ENCODE measurements around the gene HERC4.

HERC4 gene

DNA sequence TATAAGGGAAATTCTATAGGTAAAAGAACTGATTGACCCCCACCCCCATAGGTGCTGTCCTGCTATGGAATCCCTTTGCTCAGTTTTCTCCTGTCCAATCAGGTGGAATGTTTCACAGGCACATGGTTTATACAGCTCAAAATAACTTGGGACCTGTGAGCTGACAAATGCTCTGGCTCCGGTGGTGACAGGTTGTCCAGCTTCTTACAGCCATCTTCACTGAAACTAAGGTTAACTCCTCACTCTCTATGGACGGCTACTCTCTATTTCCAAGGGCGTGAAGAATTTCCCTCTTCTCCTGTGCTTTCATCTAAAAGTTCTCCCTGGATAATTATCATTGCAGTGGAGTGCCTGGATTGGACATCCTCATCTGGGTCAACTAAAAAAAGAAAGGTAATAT is 34.2 kb upstream of the HERC4 start, which contains the start of gene MYPN:
TSS of gene MYPN (plus strand) at position 158 of the 400 bp plus-strand sequence. CDS start 11,951 bp downstream, outside the sequence.
- no peak for FAIRE-seq
- no peak for TF ChIP-seq POLR2A (IDR thresholded peaks at IDR 0.05; ENCODE audit: low read depth, low read length)
- no peak for TF ChIP-seq TAF1 (IDR thresholded peaks at IDR 0.05; ENCODE audit: low read depth, low read length)
- TF ChIP-seq POU2F2 (IDR thresholded peaks at IDR 0.05; ENCODE audit: low read depth, low read length), result no peak
- TF ChIP-seq PAX5 (IDR thresholded peaks at IDR 0.05; ENCODE audit: insufficient read depth, low read length, severe bottlenecking), result no peak
- no peak for TF ChIP-seq SPI1 (IDR thresholded peaks at IDR 0.05; ENCODE audit: low read depth, low read length)
- TF ChIP-seq POLR2AphosphoS5 (IDR thresholded peaks at IDR 0.05; ENCODE audit: low read depth, low read length), result no peak
- no peak for DNase-seq (ENCODE audit: insufficient read length, low spot score)

DNA sequence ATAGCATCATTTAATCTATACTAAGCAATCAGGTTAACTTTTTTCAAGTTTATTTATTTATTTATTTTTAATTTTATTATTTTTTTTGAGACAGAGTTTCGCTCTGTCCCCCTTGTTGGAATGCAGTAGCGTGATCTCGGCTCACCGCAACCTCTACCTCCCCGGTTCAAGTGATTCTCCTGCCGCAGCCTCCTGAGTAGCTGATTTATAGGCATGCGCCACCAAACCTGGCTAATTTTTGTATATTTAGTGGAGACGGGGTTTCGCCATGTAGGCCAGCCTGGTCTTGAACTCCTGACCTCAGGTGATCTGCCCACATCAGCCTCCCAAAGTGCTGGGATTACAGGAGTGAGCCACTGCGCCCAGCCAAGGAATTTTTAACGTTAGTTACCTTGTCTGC is 33.6 kb upstream of the HERC4 start:
- TF ChIP-seq TAF1 (IDR thresholded peaks at IDR 0.05; ENCODE audit: low read depth, low read length) (no peak), POLR2A (IDR thresholded peaks at IDR 0.05; ENCODE audit: low read depth, low read length) (no peak), PAX5 (IDR thresholded peaks at IDR 0.05; ENCODE audit: insufficient read depth, low read length, severe bottlenecking) (no peak), POU2F2 (IDR thresholded peaks at IDR 0.05; ENCODE audit: low read depth, low read length) (no peak), POLR2AphosphoS5 (IDR thresholded peaks at IDR 0.05; ENCODE audit: low read depth, low read length) (no peak), SPI1 (IDR thresholded peaks at IDR 0.05; ENCODE audit: low read depth, low read length) (no peak)
- no peak for DNase-seq (ENCODE audit: insufficient read length, low spot score)
- FAIRE-seq, result no peak

DNA sequence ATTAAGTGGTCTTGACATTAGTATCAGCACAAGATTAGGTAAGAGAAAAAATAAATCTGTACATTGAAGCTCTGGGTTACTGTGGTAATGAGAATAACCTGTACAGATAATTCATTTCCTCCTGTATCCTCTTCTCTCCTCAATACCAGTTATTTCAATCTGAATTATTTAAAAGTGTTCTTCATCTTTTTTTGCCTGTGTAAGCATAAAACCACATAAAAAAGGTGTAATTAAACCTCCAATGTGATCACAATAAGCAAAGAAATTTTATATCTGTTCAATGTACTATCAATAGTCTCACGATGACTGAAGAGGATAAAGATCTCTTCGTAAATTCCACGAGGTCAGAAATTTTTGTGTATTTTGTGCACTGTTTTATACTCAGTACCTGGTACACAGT is 33.0 kb upstream of the HERC4 start:
- TF ChIP-seq POLR2AphosphoS5 (IDR thresholded peaks at IDR 0.05; ENCODE audit: low read depth, low read length) (no peak), TAF1 (IDR thresholded peaks at IDR 0.05; ENCODE audit: low read depth, low read length) (no peak), PAX5 (IDR thresholded peaks at IDR 0.05; ENCODE audit: insufficient read depth, low read length, severe bottlenecking) (no peak), POU2F2 (IDR thresholded peaks at IDR 0.05; ENCODE audit: low read depth, low read length) (no peak)
- FAIRE-seq (no peak), DNase-seq (ENCODE audit: insufficient read length, low spot score) (no peak)

DNA sequence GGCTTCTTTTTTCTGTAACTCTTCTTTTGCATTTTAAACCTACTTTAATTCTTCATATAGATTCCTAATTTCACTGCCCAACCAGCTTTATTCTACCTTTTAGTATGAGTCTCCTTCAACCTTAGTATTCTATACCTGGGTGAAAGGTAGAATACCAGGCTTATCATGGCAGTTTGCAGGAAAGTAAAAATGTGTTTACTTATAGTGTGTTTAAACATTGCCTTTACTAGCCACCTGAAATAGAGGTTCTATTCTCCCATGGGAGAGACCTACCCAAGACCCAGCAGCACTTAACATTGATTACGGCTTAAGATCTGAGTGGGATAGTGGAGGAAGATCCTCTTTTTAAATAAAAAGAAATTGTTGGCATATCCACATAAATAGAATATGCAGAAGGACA is 32.6 kb upstream of the HERC4 start:
- no peak for TF ChIP-seq POLR2AphosphoS5 (IDR thresholded peaks at IDR 0.05; ENCODE audit: low read depth, low read length)
- TF ChIP-seq POU2F2 (IDR thresholded peaks at IDR 0.05; ENCODE audit: low read depth, low read length), result no peak
- no peak for TF ChIP-seq SPI1 (IDR thresholded peaks at IDR 0.05; ENCODE audit: low read depth, low read length)
- TF ChIP-seq TAF1 (IDR thresholded peaks at IDR 0.05; ENCODE audit: low read depth, low read length), result no peak
- TF ChIP-seq PAX5 (IDR thresholded peaks at IDR 0.05; ENCODE audit: insufficient read depth, low read length, severe bottlenecking), result no peak
- no peak for TF ChIP-seq POLR2A (IDR thresholded peaks at IDR 0.05; ENCODE audit: low read depth, low read length)
- FAIRE-seq (no peak), DNase-seq (ENCODE audit: insufficient read length, low spot score) (no peak)

DNA sequence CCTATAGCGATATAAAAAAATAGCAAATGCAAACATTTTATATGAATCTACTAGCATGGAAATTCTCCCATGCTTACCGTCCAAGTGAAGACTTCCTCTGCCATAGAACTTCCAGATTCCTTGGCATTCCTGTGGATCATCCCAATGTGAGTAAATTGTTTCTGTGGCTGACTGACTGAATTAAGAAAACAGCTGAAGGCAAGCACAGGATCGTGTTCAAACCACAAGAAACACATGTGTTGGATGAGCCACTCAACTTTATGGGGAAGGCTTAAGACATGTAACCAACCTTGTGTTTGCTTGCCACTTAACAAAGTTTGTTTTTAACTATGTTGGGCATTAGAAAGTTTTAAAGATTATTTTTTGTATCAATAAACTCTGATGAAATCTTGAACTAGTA is 31.6 kb upstream of the HERC4 start:
- DNase-seq (ENCODE audit: insufficient read length, low spot score), result no peak
- FAIRE-seq, result peak; percentile 13
- TF ChIP-seq TAF1 (IDR thresholded peaks at IDR 0.05; ENCODE audit: low read depth, low read length), result no peak
- no peak for TF ChIP-seq POLR2AphosphoS5 (IDR thresholded peaks at IDR 0.05; ENCODE audit: low read depth, low read length)
- no peak for TF ChIP-seq POU2F2 (IDR thresholded peaks at IDR 0.05; ENCODE audit: low read depth, low read length)
- TF ChIP-seq PAX5 (IDR thresholded peaks at IDR 0.05; ENCODE audit: insufficient read depth, low read length, severe bottlenecking), result no peak
- no peak for TF ChIP-seq POLR2A (IDR thresholded peaks at IDR 0.05; ENCODE audit: low read depth, low read length)
- no peak for TF ChIP-seq SPI1 (IDR thresholded peaks at IDR 0.05; ENCODE audit: low read depth, low read length)

- no peak for TF ChIP-seq POLR2AphosphoS5 (IDR thresholded peaks at IDR 0.05; ENCODE audit: low read depth, low read length)
- TF ChIP-seq PAX5 (IDR thresholded peaks at IDR 0.05; ENCODE audit: insufficient read depth, low read length, severe bottlenecking), result no peak
- no peak for TF ChIP-seq POU2F2 (IDR thresholded peaks at IDR 0.05; ENCODE audit: low read depth, low read length)
- no peak for TF ChIP-seq SPI1 (IDR thresholded peaks at IDR 0.05; ENCODE audit: low read depth, low read length)
- no peak for TF ChIP-seq TAF1 (IDR thresholded peaks at IDR 0.05; ENCODE audit: low read depth, low read length)
- TF ChIP-seq POLR2A (IDR thresholded peaks at IDR 0.05; ENCODE audit: low read depth, low read length), result no peak
- DNase-seq (ENCODE audit: insufficient read length, low spot score) (no peak), FAIRE-seq (no peak)
Measured at GRCh38 chr10:68105820-68106219, 30.7 kb upstream of the HERC4 start.

GRCh38 chr10:68103901-68104300 is 28.8 kb upstream of the HERC4 start:
- FAIRE-seq (no peak), DNase-seq (ENCODE audit: insufficient read length, low spot score) (no peak)
- TF ChIP-seq POU2F2 (IDR thresholded peaks at IDR 0.05; ENCODE audit: low read depth, low read length) (no peak), TAF1 (IDR thresholded peaks at IDR 0.05; ENCODE audit: low read depth, low read length) (no peak), POLR2A (IDR thresholded peaks at IDR 0.05; ENCODE audit: low read depth, low read length) (no peak), POLR2AphosphoS5 (IDR thresholded peaks at IDR 0.05; ENCODE audit: low read depth, low read length) (no peak), PAX5 (IDR thresholded peaks at IDR 0.05; ENCODE audit: insufficient read depth, low read length, severe bottlenecking) (no peak), SPI1 (IDR thresholded peaks at IDR 0.05; ENCODE audit: low read depth, low read length) (no peak)

GRCh38 chr10:68103261-68103878 is 28.3 kb upstream of the HERC4 start:
- no peak for FAIRE-seq
- TF ChIP-seq PAX5 (IDR thresholded peaks at IDR 0.05; ENCODE audit: insufficient read depth, low read length, severe bottlenecking) (no peak), TAF1 (IDR thresholded peaks at IDR 0.05; ENCODE audit: low read depth, low read length) (no peak), POLR2AphosphoS5 (IDR thresholded peaks at IDR 0.05; ENCODE audit: low read depth, low read length) (no peak), POU2F2 (IDR thresholded peaks at IDR 0.05; ENCODE audit: low read depth, low read length) (no peak), POLR2A (IDR thresholded peaks at IDR 0.05; ENCODE audit: low read depth, low read length) (no peak), SPI1 (IDR thresholded peaks at IDR 0.05; ENCODE audit: low read depth, low read length) (no peak)

GRCh38 chr10:68101066-68101465 is 26.0 kb upstream of the HERC4 start:
- DNase-seq (ENCODE audit: insufficient read length, low spot score) (no peak), FAIRE-seq (no peak)
- TF ChIP-seq PAX5 (IDR thresholded peaks at IDR 0.05; ENCODE audit: insufficient read depth, low read length, severe bottlenecking) (no peak), POLR2AphosphoS5 (IDR thresholded peaks at IDR 0.05; ENCODE audit: low read depth, low read length) (no peak), POU2F2 (IDR thresholded peaks at IDR 0.05; ENCODE audit: low read depth, low read length) (no peak), TAF1 (IDR thresholded peaks at IDR 0.05; ENCODE audit: low read depth, low read length) (no peak), POLR2A (IDR thresholded peaks at IDR 0.05; ENCODE audit: low read depth, low read length) (no peak), SPI1 (IDR thresholded peaks at IDR 0.05; ENCODE audit: low read depth, low read length) (no peak)

More at GRCh38 chr10:68103261-68103878, 28.3 kb upstream of the HERC4 start:
- DNase-seq (ENCODE audit: insufficient read length, low spot score), result no peak

All from GM12891 (cell line).